Breast epithelium (tissue), 3 donors: Measurements from ENCODE around the gene NRROS.

Experiments used
- POLR2A ChIP-seq: fragments of 450-650 bp; IDR thresholded peaks from one replicate; pipeline ENCODE4 v1.6.1; 2016; ENCODE audit warnings: antibody characterized with exemption, mild to moderate bottlenecking, moderate library complexity
- POLR2AphosphoS5 ChIP-seq, 3 donors: sonication (generic); formaldehyde crosslinking; IDR thresholded peaks; one replicate each; pipeline ENCODE4 v1.6.1; 2017; ENCODE audit warnings: antibody characterized with exemption in 3 of 3
- TF ChIP-seq, protein P1 (sequence below), 3 donors: fragments of 450-650 bp; IDR thresholded peaks; one replicate each; pipeline ENCODE4 v1.5.1; 2016 to 2017; ENCODE audit warnings: antibody characterized with exemption in 3 of 3, mild to moderate bottlenecking in 3 of 3, moderate library complexity in 3 of 3

DNA sequence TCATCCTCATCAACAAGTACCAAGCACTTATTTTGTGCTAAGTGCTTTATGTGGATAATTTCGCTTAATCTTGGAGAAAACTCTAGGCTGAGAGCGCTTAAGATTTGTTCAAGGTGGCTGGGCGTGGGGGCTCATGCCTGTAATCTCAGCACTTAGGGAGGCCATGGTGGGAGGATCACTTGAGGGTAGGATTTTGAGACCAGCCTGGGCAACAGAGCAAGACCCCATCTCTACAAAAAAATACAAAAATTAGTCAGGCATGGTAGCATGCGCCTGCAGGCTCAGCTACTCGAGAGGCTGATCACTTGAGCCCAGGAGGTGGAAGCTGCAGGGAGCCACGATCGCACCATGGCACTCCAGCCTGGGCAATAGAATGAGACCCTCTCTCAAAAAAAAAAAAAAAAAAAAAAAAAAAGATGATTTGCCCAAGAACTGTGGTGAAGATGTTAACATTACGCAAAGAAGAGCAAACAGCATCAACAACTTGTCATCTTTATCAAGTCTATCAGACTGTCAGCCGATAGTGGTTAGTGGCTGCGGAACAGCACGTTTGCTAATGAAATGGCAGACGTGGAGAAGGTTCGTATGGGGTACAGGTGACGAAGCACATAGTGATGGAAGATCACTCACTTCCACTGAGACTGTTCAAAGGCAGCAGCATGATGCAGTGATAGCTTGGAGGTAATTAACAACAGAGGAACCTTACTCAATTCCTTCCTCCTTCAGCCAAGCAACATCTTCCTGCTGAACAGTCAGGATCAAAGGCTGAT lies 27.7 kb downstream of the NRROS start:
- TF ChIP-seq, protein P1, sequence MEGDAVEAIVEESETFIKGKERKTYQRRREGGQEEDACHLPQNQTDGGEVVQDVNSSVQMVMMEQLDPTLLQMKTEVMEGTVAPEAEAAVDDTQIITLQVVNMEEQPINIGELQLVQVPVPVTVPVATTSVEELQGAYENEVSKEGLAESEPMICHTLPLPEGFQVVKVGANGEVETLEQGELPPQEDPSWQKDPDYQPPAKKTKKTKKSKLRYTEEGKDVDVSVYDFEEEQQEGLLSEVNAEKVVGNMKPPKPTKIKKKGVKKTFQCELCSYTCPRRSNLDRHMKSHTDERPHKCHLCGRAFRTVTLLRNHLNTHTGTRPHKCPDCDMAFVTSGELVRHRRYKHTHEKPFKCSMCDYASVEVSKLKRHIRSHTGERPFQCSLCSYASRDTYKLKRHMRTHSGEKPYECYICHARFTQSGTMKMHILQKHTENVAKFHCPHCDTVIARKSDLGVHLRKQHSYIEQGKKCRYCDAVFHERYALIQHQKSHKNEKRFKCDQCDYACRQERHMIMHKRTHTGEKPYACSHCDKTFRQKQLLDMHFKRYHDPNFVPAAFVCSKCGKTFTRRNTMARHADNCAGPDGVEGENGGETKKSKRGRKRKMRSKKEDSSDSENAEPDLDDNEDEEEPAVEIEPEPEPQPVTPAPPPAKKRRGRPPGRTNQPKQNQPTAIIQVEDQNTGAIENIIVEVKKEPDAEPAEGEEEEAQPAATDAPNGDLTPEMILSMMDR (IDR thresholded peaks at IDR 0.05) = no peak
- no peak for TF ChIP-seq POLR2A
- TF ChIP-seq POLR2AphosphoS5 (IDR thresholded peaks at IDR 0.05) = no peak
